A673 (cell line): ENCODE results near the gene MRPS35. TPM values are rescaled to one million over a fixed set of nuclear protein-coding genes. Genes with fewer than 3 reads are reported as not detected.

Experiments used
- BruUV-seq: library from RNA; stranded (reverse); fragments of 400-500 nt; replicated peaks from 2 replicates; lab custom pipeline; 2021; lab: Mats Ljungman, UMichigan
- CTCF ChIA-PET: fragments of 300-600 bp; sonication (Branson Sonifier 250); formaldehyde crosslinking; loops from one replicate; lab custom pipeline; 2022; ENCODE audit warnings: antibody characterized with exemption; lab: Charles Lee
- POLR2A ChIA-PET: fragments of 300-600 bp; sonication (Branson Sonifier 250); formaldehyde crosslinking; loops from one replicate; lab custom pipeline; 2022; ENCODE audit warnings: antibody characterized with exemption; ENCODE audit not compliant: low non-redundant PET; lab: Charles Lee
- DNase-seq: peaks from one replicate; pipeline ENCODE4 v3.0.0-alpha.2; 2015; ENCODE audit warnings: low spot score
- H3K27ac ChIP-seq: fragments of 200-600 bp; sonication (generic); 2 replicates; pipeline ENCODE4 v1.5.1; 2016; ENCODE audit warnings: mixed run types, low read depth, mild to moderate bottlenecking, mixed read lengths, antibody characterized with exemption, low read length; ENCODE audit not compliant: poor library complexity, severe bottlenecking
- H3K27me3 ChIP-seq: fragments of 200-600 bp; sonication (generic); replicated peaks from 2 replicates; pipeline ENCODE4 v1.6.1; 2017; ENCODE audit warnings: mixed run types, low read depth, mild to moderate bottlenecking, mixed read lengths, antibody characterized with exemption, low read length; ENCODE audit not compliant: insufficient read depth, poor library complexity
- H3K36me3 ChIP-seq: fragments of 200-600 bp; sonication (generic); 2 replicates; pipeline ENCODE4 v1.6.1; 2016; ENCODE audit warnings: mixed run types, mild to moderate bottlenecking, mixed read lengths, antibody characterized with exemption, low read length; ENCODE audit not compliant: insufficient read depth, poor library complexity, severe bottlenecking
- H3K4me1 ChIP-seq: fragments of 200-600 bp; sonication (generic); 2 replicates; pipeline ENCODE4 v1.6.1; 2017; ENCODE audit warnings: mixed run types, mild to moderate bottlenecking, mixed read lengths, antibody characterized with exemption, low read length; ENCODE audit not compliant: insufficient read depth, poor library complexity, severe bottlenecking
- H3K4me3 ChIP-seq: fragments of 200-600 bp; sonication (generic); 2 replicates; pipeline ENCODE4 v1.5.1; 2016; ENCODE audit warnings: low read depth, mixed run types, mild to moderate bottlenecking, mixed read lengths, low read length; ENCODE audit not compliant: poor library complexity, severe bottlenecking
- H3K9me3 ChIP-seq: fragments of 200-600 bp; sonication (generic); 2 replicates; pipeline ENCODE4 v1.6.1; 2016; ENCODE audit warnings: mixed run types, low read depth, mild to moderate bottlenecking, mixed read lengths, antibody characterized with exemption, low read length; ENCODE audit not compliant: poor library complexity, severe bottlenecking
- EZH2 ChIP-seq: fragments of 200-600 bp; sonication (generic); IDR thresholded peaks from 2 replicates; pipeline ENCODE4 v1.6.1; 2017; ENCODE audit warnings: borderline replicate concordance, low read depth, mild to moderate bottlenecking, mixed read lengths, antibody characterized with exemption, low read length; ENCODE audit not compliant: poor library complexity, severe bottlenecking
- intact Hi-C: fragments of 100-400 bp; cut with micrococcal nuclease; formaldehyde crosslinking; loops from one replicate; pipeline ENCODE4 v1.10.0; 2022; ENCODE audit not compliant: unreplicated experiment
- total RNA-seq: library from RNA; stranded (reverse); gene quantifications from 2 replicates; pipeline ENCODE4 v1.2.3, GENCODE V29; 2021
- TF ChIP-seq, protein P1 (sequence below): fragments of 300-800, 200-600 bp; sonication (generic); conservative IDR thresholded peaks from 2 replicates; pipeline ENCODE4 v1.5.1; 2017; ENCODE audit warnings: low read depth, mild to moderate bottlenecking, antibody characterized with exemption, low read length, moderate library complexity, mixed read lengths

The MRPS35 gene
- total RNA-seq, 1 experiment from 2014 or later: 65.9 TPM

DNA sequence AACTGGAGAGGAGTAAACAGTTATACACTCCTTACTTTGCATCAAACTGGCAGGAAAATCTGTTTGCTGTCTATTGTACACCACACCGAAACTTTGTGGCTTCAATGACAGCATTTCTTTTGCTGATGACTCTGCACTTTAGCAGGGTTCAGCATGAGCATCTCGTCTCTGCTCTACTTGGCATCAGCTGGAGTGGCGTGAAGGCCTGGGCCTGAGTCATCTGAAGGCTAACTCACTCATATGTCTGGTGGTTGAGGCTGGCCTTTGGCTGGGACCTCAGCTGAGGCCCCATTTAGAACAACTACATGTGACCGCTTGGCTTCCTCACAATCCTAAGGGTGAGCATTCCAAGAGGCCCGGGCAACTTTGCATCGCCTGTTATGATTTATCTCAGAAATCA lies 43.1 kb upstream of the MRPS35 start:
- ChIA-PET POLR2A (no interaction called here), CTCF (no interaction called here)
- H3K27me3 ChIP-seq: no peaks in the 10 kb centered on the region
- no TSS peak for BruUV-seq
- no peaks in the 10 kb centered on the region for H3K9me3 ChIP-seq
- no peak overlapping the region for H3K27ac ChIP-seq
- H3K36me3 ChIP-seq: no peaks in the 10 kb centered on the region
- H3K4me1 ChIP-seq: no peaks in the 10 kb centered on the region
- intact Hi-C loops: no loop called here
- H3K4me3 ChIP-seq: no peak overlapping the region
- no peak for DNase-seq
- TF ChIP-seq, protein P1, sequence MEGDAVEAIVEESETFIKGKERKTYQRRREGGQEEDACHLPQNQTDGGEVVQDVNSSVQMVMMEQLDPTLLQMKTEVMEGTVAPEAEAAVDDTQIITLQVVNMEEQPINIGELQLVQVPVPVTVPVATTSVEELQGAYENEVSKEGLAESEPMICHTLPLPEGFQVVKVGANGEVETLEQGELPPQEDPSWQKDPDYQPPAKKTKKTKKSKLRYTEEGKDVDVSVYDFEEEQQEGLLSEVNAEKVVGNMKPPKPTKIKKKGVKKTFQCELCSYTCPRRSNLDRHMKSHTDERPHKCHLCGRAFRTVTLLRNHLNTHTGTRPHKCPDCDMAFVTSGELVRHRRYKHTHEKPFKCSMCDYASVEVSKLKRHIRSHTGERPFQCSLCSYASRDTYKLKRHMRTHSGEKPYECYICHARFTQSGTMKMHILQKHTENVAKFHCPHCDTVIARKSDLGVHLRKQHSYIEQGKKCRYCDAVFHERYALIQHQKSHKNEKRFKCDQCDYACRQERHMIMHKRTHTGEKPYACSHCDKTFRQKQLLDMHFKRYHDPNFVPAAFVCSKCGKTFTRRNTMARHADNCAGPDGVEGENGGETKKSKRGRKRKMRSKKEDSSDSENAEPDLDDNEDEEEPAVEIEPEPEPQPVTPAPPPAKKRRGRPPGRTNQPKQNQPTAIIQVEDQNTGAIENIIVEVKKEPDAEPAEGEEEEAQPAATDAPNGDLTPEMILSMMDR: no peak
- TF ChIP-seq EZH2: no peak

DNA sequence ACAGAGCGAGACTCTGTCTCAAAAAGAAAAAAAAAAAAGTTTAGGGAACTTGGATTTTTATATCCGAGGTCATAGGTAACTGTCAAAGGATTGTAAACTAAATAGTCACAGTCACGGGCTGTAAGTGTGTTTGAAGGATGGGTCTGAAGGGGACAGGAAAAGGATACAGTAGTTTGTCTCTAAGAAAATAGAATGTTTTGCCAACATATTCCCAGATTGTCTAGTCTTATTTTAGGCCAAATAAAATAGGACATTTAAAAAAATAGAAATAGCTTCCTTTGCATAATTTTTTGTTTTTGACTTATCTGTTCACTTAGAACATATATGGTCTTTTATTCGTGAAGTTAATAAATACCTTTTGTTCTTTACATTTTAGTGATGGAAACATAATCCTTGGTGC lies 38.6 kb upstream of the MRPS35 start:
- no peak overlapping the region for H3K27ac ChIP-seq
- H3K27me3 ChIP-seq: no peaks in the 10 kb centered on the region
- H3K36me3 ChIP-seq: no peaks in the 10 kb centered on the region
- ChIA-PET CTCF (no interaction called here), POLR2A (no interaction called here)
- TF ChIP-seq EZH2: no peak
- TF ChIP-seq, protein P1: no peak
- intact Hi-C loops: no loop called here
- no peak for DNase-seq
- peaks cover 5% of the 10 kb centered on the region for H3K4me1 ChIP-seq
- H3K4me3 ChIP-seq: no peak overlapping the region
- BruUV-seq: no TSS peak
- H3K9me3 ChIP-seq: no peaks in the 10 kb centered on the region

- DNase-seq: no peak
- BruUV-seq: no TSS peak
- no peaks in the 10 kb centered on the region for H3K9me3 ChIP-seq
- H3K4me1 ChIP-seq: peaks cover 5% of the 10 kb centered on the region
- intact Hi-C loops: no loop called here
- TF ChIP-seq, protein P1: no peak
- TF ChIP-seq EZH2: no peak
- no peaks in the 10 kb centered on the region for H3K27me3 ChIP-seq
- ChIA-PET CTCF (no interaction called here), POLR2A (no interaction called here)
- no peak overlapping the region for H3K27ac ChIP-seq
- H3K4me3 ChIP-seq: no peak overlapping the region
- no peaks in the 10 kb centered on the region for H3K36me3 ChIP-seq
These were observed 38.0 kb upstream of the MRPS35 start for GRCh38 chr12:27672643-27673042.
